ENCODE data around the gene KLRC4. TPM values are rescaled to one million over a fixed set of nuclear protein-coding genes. Genes with fewer than 3 reads are reported as not detected.
"Not testable (repeated sequence)": the region's sequence is repeated elsewhere in the genome, so short reads cannot be mapped to it uniquely, and the experiment has no call there.

KLRC4 gene
- total RNA-seq, 4 donors from 2014 or later: 0.51 TPM; not detected in 3

DNA sequence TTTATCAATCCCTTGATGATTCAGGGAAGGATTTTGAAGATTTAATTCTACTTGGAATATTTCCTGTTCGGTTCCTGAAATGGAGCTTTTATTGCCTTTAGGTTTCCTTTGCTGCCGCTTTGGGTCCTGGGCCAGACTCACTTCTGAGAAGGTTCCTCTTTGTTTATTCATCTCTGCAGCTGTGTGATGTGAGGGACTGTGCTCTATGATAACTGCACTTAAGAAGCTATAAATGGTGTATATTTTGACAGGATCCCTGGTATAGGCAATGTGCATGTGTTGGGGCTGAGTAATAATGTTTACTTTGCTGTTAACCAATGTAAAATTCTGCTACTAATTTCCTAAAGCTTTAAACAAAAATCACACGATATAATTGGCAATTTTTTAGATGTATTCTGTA is 26.3 kb upstream of the KLRC4 start, which contains the start of gene KLRC2:
KLRC2 (minus strand) TSS at position 195 of the 400 bp plus-strand sequence; CDS start at position 171, 24 bp downstream.
- TF ChIP-seq, protein P1, sequence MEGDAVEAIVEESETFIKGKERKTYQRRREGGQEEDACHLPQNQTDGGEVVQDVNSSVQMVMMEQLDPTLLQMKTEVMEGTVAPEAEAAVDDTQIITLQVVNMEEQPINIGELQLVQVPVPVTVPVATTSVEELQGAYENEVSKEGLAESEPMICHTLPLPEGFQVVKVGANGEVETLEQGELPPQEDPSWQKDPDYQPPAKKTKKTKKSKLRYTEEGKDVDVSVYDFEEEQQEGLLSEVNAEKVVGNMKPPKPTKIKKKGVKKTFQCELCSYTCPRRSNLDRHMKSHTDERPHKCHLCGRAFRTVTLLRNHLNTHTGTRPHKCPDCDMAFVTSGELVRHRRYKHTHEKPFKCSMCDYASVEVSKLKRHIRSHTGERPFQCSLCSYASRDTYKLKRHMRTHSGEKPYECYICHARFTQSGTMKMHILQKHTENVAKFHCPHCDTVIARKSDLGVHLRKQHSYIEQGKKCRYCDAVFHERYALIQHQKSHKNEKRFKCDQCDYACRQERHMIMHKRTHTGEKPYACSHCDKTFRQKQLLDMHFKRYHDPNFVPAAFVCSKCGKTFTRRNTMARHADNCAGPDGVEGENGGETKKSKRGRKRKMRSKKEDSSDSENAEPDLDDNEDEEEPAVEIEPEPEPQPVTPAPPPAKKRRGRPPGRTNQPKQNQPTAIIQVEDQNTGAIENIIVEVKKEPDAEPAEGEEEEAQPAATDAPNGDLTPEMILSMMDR (IDR thresholded peaks at IDR 0.05; ENCODE audit: low read depth): not testable (repeated sequence)

DNA sequence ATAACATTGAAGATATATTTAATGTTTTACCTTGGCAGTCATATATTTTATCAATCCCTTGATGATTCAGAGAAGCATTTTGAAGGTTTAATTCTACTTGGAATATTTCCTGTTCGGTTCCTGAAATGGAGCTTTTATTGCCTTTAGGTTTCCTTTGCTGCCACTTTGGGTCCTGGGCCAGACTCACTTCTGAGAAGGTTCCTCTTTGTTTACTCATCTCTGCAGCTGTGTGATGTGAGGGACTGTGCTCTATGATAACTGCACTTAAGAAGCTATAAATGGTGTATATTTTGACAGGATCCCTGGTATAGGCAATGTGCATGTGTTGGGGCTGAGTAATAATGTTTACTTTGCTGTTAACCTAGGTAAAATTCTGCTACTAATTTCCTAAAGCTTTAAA is 10.8 kb upstream of the KLRC4 start, which contains the start of gene KLRC3:
KLRC3 (minus strand) TSS at position 262 of the 400 bp plus-strand sequence; CDS start at position 217, 45 bp downstream.
- TF ChIP-seq, protein P1 (IDR thresholded peaks at IDR 0.05; ENCODE audit: low read depth): not testable (repeated sequence)

DNA sequence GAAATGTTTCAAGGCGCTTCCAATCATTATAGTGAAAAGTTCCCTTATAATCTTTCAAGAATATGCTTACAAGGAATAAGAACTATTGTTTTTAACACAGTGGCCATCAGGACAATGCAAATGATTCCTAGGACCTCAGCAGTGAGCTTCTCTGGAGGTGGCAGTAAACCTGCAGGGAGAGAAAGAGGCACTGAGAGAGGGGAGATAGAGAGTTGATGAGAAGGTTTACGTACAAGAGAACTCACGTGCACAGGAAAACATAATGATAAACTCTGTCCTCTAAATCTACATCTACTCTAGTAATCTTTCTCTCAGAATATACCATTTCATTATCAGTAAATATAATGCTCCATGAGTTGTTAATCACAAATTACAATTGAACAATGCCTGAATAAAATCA is 715 bp downstream of the KLRC4 start:
- TF ChIP-seq, protein P1 (IDR thresholded peaks at IDR 0.05; ENCODE audit: low read depth): no peak

DNA sequence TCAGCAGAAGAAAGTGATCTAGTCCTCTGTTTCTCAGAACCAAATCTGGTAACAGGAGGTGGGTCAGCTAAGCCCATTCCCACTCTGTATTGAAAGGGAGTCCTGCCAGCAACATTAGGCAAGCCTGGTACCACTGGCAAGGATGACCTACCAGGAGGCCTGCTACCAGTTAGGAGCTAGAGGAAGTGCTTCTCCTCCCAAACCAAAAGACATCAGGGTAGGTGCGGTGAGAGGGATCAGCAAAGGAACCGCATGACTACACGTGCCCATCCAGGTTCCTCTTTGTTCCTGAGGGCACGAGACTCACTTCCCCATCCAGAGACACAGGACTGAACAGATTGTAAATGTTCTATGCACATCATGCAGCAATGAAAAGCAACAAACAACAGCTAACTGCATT is 2.8 kb downstream of the KLRC4 start:
- TF ChIP-seq, protein P1 (IDR thresholded peaks at IDR 0.05; ENCODE audit: low read depth): no peak

DNA sequence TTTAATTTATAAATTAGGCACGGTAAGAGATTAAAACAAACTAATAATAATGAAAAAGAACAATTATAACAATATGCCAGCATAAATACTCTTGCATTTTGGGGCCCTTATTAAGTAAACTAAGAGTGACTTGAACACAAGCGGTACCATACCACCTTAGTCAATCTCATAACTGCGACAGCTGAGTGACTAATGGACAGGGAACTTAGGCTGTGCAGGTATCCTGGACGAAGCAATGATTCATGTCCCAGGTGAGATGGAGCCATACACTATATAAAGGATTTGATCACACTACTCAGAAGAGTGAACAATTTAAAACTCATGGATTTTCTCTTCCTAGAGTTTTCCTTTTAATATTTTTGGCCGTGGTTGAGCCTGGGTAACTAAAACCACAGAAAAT is 4.3 kb downstream of the KLRC4 start:
- TF ChIP-seq, protein P1 (IDR thresholded peaks at IDR 0.05; ENCODE audit: low read depth): no peak

DNA sequence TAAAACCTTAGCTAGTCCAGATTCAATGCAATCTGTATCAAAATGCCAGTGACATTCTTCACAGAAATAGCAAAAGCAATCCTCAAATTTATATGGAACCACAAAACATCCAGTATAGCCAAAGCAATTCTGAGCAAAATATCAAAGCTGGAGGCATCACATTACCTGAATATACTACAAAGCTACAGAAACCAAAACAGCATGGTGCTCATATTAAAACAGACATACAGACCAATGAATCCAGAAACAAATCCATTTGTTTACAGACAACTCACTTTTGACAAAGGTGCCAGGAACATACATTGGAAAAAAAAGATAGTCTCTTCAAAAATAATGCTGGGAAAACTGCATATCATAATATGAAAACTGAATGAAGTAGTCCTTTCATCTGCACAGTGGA is 4.8 kb downstream of the KLRC4 start:
- TF ChIP-seq, protein P1 (IDR thresholded peaks at IDR 0.05; ENCODE audit: low read depth): no peak

DNA sequence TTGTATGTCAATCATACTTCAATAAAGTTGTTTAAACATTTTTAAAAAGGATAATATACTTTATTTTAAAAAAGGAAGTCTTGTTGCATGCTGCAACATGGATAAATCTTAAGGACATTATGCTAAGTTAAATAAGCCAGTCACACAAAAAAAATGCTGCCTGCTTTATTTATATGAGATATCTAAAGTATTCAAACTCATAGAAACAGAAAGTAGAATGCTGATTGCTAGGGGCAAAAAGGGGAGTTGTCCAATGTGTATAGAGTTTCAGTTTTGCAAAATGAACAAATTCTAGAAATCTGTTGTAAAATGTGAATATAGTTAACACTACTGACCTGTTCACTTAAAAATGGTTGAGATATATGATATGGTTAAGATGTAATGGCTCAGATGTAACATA is 8.7 kb downstream of the KLRC4 start:
- TF ChIP-seq, protein P1 (IDR thresholded peaks at IDR 0.05; ENCODE audit: low read depth): no peak
